ENCODE results near the gene RABL6.

DNA sequence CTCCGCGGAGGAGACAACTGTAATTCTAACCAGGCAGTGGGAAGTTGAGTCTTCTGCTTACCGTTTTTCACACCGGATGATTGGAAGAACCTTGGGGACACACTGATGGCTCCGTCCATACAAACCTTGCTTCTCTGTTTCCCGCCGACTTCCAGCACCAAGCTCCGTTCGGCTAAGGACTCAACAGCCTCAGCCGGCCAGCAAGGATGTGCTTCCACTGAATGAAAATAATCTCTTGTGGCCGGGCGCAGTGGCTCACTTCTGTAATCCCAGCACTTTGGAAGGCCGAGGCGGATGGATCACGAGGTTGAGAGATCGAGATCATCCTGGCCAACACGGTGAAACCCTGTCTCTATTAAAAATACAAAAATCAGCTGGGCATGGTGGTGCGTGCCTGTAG, 60.2 kb downstream of the RABL6 start:
- TF ChIP-seq, protein P1, sequence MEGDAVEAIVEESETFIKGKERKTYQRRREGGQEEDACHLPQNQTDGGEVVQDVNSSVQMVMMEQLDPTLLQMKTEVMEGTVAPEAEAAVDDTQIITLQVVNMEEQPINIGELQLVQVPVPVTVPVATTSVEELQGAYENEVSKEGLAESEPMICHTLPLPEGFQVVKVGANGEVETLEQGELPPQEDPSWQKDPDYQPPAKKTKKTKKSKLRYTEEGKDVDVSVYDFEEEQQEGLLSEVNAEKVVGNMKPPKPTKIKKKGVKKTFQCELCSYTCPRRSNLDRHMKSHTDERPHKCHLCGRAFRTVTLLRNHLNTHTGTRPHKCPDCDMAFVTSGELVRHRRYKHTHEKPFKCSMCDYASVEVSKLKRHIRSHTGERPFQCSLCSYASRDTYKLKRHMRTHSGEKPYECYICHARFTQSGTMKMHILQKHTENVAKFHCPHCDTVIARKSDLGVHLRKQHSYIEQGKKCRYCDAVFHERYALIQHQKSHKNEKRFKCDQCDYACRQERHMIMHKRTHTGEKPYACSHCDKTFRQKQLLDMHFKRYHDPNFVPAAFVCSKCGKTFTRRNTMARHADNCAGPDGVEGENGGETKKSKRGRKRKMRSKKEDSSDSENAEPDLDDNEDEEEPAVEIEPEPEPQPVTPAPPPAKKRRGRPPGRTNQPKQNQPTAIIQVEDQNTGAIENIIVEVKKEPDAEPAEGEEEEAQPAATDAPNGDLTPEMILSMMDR (IDR thresholded peaks at IDR 0.05) = no peak
- TF ChIP-seq POLR2A (IDR thresholded peaks at IDR 0.05) = no peak
